GM23248 (cell line): ENCODE results near the gene APLF. TPM values are rescaled to one million over a fixed set of nuclear protein-coding genes. Genes with fewer than 3 reads are reported as not detected.

ENCODE experiments used
- DNase-seq: peaks from one replicate; pipeline ENCODE4 v3.0.0-alpha.2; 2015
- H2AFZ ChIP-seq: fragments of 200-600 bp; sonication (generic); 2 replicates; pipeline ENCODE4 v1.6.1; 2016; ENCODE audit warnings: antibody characterized with exemption
- H3F3A ChIP-seq: fragments of 200-600 bp; sonication (generic); 2 replicates; pipeline ENCODE4 v1.6.1; 2016; ENCODE audit warnings: mild to moderate bottlenecking, antibody characterized with exemption, mixed run types; ENCODE audit not compliant: insufficient read depth
- H3K27ac ChIP-seq: fragments of 200-600 bp; sonication (generic); 2 replicates; pipeline ENCODE4 v1.5.1; 2016; ENCODE audit warnings: mild to moderate bottlenecking
- H3K27me3 ChIP-seq: fragments of 200-600 bp; sonication (generic); replicated peaks from 2 replicates; pipeline ENCODE4 v1.6.1; 2016; ENCODE audit warnings: mild to moderate bottlenecking; ENCODE audit not compliant: insufficient read depth
- H3K36me3 ChIP-seq: fragments of 200-600 bp; sonication (generic); 2 replicates; pipeline ENCODE4 v1.6.1; 2016; ENCODE audit warnings: low read depth, mild to moderate bottlenecking
- H3K4me1 ChIP-seq: fragments of 200-600 bp; sonication (generic); 2 replicates; pipeline ENCODE4 v1.6.1; 2016; ENCODE audit warnings: mild to moderate bottlenecking; ENCODE audit not compliant: insufficient read depth
- H3K4me2 ChIP-seq: fragments of 200-600 bp; sonication (generic); one replicate; pipeline ENCODE4 v1.6.1; 2016; ENCODE audit warnings: mild to moderate bottlenecking; ENCODE audit not compliant: unreplicated experiment
- H3K4me3 ChIP-seq: fragments of 200-600 bp; sonication (generic); 2 replicates; pipeline ENCODE4 v1.5.1; 2016; ENCODE audit warnings: mild to moderate bottlenecking
- H3K79me2 ChIP-seq: fragments of 200-600 bp; sonication (generic); 2 replicates; pipeline ENCODE4 v1.6.1; 2016; ENCODE audit warnings: mild to moderate bottlenecking; ENCODE audit not compliant: insufficient read depth
- H3K9ac ChIP-seq: fragments of 200-600 bp; sonication (generic); 2 replicates; pipeline ENCODE4 v1.6.1; 2016; ENCODE audit warnings: mild to moderate bottlenecking
- H3K9me2 ChIP-seq: fragments of 200-600 bp; sonication (generic); 2 replicates; pipeline ENCODE4 v1.6.1; 2016; ENCODE audit warnings: mixed run types, mild to moderate bottlenecking, moderate library complexity; ENCODE audit not compliant: insufficient read depth
- H3K9me3 ChIP-seq: fragments of 200-600 bp; sonication (generic); one replicate; pipeline ENCODE4 v1.6.1; 2017; ENCODE audit warnings: low read depth
- H4K20me1 ChIP-seq: fragments of 200-600 bp; sonication (generic); 2 replicates; pipeline ENCODE4 v1.6.0; 2016; ENCODE audit not compliant: insufficient read depth
- EZH2 ChIP-seq: fragments of 200-600 bp; sonication (generic); IDR thresholded peaks from 2 replicates; pipeline ENCODE4 v1.6.1; 2018; ENCODE audit warnings: antibody characterized with exemption, mild to moderate bottlenecking; ENCODE audit not compliant: insufficient read depth, poor library complexity, severe bottlenecking
- EZH2phosphoT487 ChIP-seq: fragments of 200-600 bp; sonication (generic); IDR thresholded peaks from 2 replicates; pipeline ENCODE4 v1.6.1; 2018; ENCODE audit warnings: antibody characterized with exemption, moderate library complexity, mild to moderate bottlenecking, low read depth; ENCODE audit not compliant: insufficient read depth
- WGBS, 2 experiments: methylation state at CpG; one replicate each; pipeline ENCODE4 v1.1.6; 2015 to 2017; ENCODE audit warnings: low lambda C conversion rate in 2 of 2, low coverage in 1 of 2; ENCODE audit errors: missing lambda C conversion rate in 2 of 2; 5-methylcytosine and 5-hydroxymethylcytosine counted together
- in situ Hi-C: fragments of 300-500 bp; cut with MboI; formaldehyde crosslinking; loops from 2 replicates; pipeline ENCODE4 v1.15.0; 2020
- polyA plus RNA-seq: library from polyadenylated mRNA; unstranded; fragments of >200 nt; fragmentation: Nextera tagmentation; extraction: Ambion mirVana; gene quantifications from 2 replicates; pipeline ENCODE4 v1.2.1, GENCODE V29; 2016
- total RNA-seq: library from RNA; depleted of rRNA; stranded (reverse); fragments of >200 nt; shearing (Covaris generic); gene quantifications from 2 replicates; pipeline ENCODE4 v1.2.3, GENCODE V29; 2014

Gene APLF
- total and polyA plus RNA-seq, 2 experiments from 2014 or later: 3.6 to 4.0 TPM

- Histone ChIP-seq H3K9me3 (no peaks in the 10 kb centered on the region), H3K79me2 (no peaks in the 10 kb centered on the region), H3K4me3 (no peak overlapping the region), H3K4me1 (no peaks in the 10 kb centered on the region), H4K20me1 (no peaks in the 10 kb centered on the region), H3K36me3 (peaks cover 7% of the 10 kb centered on the region; the same call in 1 of the 2 replicates), H3F3A (no peaks in the 10 kb centered on the region), H3K9ac (no peak overlapping the region), H3K4me2 (no peak overlapping the region), H3K27me3 (no peaks in the 10 kb centered on the region), H2AFZ (no peak overlapping the region), H3K9me2 (no peaks in the 10 kb centered on the region), H3K27ac (no peak overlapping the region)
- no peak for TF ChIP-seq EZH2
- TF ChIP-seq EZH2phosphoT487: no peak
- no peak for DNase-seq
- in situ Hi-C loops: no loop called here
- WGBS, 2 experiments: 35 to 40% methylated on average over 3 of the region's 3 CpGs
Measured at GRCh38 chr2:68512326-68512725, 44.9 kb downstream of the APLF start.

- H3F3A ChIP-seq: no peaks in the 10 kb centered on the region
- TF ChIP-seq EZH2: no peak
- no peak for TF ChIP-seq EZH2phosphoT487
- H3K9me3 ChIP-seq: no peaks in the 10 kb centered on the region
- H3K27me3 ChIP-seq: no peaks in the 10 kb centered on the region
- DNase-seq: no peak
- H3K9me2 ChIP-seq: no peaks in the 10 kb centered on the region
- H3K9ac ChIP-seq: no peak overlapping the region
- in situ Hi-C loops: no loop called here
- no peak overlapping the region for H3K27ac ChIP-seq
- H3K36me3 ChIP-seq: peaks cover 7% of the 10 kb centered on the region; the same call in 1 of the 2 replicates
- H2AFZ ChIP-seq: no peak overlapping the region
- H3K4me2 ChIP-seq: no peak overlapping the region
- WGBS, 2 experiments: 42 to 47% methylated on average over 1 of the region's 1 CpG
- no peaks in the 10 kb centered on the region for H3K4me1 ChIP-seq
- no peak overlapping the region for H3K4me3 ChIP-seq
- no peaks in the 10 kb centered on the region for H4K20me1 ChIP-seq
- H3K79me2 ChIP-seq: no peaks in the 10 kb centered on the region
Measured at GRCh38 chr2:68512966-68513365, 45.6 kb downstream of the APLF start.

DNA sequence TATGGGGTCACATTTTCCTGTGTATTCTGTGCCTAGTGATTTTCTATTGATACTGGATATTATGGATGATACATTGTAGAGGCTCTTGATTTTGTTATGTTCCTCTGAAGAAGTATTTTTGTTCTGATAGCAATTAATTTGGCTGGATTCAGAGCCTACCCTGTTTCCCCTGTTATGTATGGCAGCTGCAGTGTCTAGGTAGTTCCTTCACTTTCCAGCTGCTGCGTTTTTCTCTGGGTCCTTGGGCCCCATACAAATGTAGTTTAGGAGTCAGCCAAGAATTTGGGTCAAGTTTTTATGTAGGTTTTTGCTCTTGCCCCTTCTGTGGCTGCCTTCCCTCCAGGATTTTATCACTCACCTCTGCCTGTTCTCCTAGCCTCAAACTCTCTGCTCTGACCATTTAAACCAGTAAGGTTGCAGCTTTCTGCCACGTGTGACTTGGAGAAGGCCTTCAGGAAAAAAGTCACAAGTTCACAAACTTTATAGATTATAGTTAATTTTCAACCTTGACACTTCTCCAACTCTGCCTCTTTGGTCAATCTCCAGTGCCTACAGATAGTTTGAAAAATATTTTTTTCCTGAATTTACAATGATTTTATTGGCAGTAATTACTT, 47.0 kb downstream of the APLF start:
- H3K27ac ChIP-seq: no peak overlapping the region
- no peak for DNase-seq
- no peak overlapping the region for H3K4me2 ChIP-seq
- in situ Hi-C loops: no loop called here
- H3F3A ChIP-seq: no peaks in the 10 kb centered on the region
- H3K36me3 ChIP-seq: peaks cover 7% of the 10 kb centered on the region; the same call in 1 of the 2 replicates
- no peaks in the 10 kb centered on the region for H3K9me2 ChIP-seq
- H3K4me3 ChIP-seq: no peak overlapping the region
- no peaks in the 10 kb centered on the region for H3K4me1 ChIP-seq
- no peaks in the 10 kb centered on the region for H3K27me3 ChIP-seq
- no peak overlapping the region for H3K9ac ChIP-seq
- WGBS, 2 experiments: 67 to 69% methylated on average over 2 of the region's 2 CpGs
- no peaks in the 10 kb centered on the region for H3K79me2 ChIP-seq
- no peaks in the 10 kb centered on the region for H4K20me1 ChIP-seq
- no peak overlapping the region for H2AFZ ChIP-seq
- TF ChIP-seq EZH2phosphoT487 (no peak), EZH2 (no peak)
- H3K9me3 ChIP-seq: no peaks in the 10 kb centered on the region

DNA sequence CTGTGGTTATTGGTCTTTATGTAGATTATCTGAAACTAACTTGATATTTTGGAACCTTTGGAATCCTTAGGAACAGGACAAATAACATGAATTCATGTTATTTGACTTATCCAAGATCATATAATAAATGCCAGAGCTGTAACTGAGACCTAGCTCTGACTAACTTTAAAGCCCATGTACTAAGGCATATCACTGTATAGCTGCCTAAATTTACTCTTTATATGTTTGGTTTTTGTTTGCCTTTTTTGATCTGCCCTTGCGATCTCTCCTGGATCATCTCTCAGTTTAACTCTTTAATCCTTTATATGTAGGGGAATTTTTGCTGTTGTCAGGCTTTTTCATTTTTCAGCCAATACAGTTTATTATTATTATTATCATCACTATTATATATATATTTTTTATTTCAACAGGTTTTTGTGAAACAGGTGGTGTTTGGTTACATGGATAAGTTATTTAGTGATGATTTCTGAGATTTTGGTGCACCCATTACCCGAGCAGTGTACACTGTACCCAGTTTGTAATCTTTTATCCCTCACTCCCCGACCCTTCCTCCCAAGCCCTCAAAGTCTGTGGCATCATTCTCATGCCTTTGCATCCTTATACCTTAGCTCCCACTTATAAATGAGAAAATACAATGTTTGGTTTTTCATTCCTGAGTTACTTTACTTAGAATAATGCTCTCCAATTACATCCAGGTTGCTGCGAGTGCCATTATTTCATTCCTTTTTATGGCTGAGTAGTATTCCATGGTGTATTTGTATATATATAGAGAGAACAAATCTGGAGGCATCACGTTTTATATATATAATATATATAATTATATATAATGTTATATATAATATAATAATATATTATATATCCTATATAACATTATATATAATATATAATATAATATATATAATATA, 48.9 kb downstream of the APLF start:
- no peaks in the 10 kb centered on the region for H3K9me3 ChIP-seq
- no peaks in the 10 kb centered on the region for H3K9me2 ChIP-seq
- no peaks in the 10 kb centered on the region for H4K20me1 ChIP-seq
- H2AFZ ChIP-seq: no peak overlapping the region
- 76 to 79% methylated on average over 5 of the region's 5 CpGs for WGBS, 2 experiments
- no peaks in the 10 kb centered on the region for H3K79me2 ChIP-seq
- in situ Hi-C loops: no loop called here
- TF ChIP-seq EZH2phosphoT487 (no peak), EZH2 (no peak)
- no peak overlapping the region for H3K27ac ChIP-seq
- H3K4me2 ChIP-seq: no peak overlapping the region
- no peaks in the 10 kb centered on the region for H3K27me3 ChIP-seq
- no peak for DNase-seq
- peaks cover 7% of the 10 kb centered on the region; the same call in 1 of the 2 replicates for H3K36me3 ChIP-seq
- H3F3A ChIP-seq: no peaks in the 10 kb centered on the region
- no peaks in the 10 kb centered on the region for H3K4me1 ChIP-seq
- no peak overlapping the region for H3K4me3 ChIP-seq
- no peak overlapping the region for H3K9ac ChIP-seq
